Heart left ventricle (tissue), 16 donors: ENCODE measurements around the gene KCNQ1OT1. TPM values are rescaled to one million over a fixed set of nuclear protein-coding genes. Genes with fewer than 3 reads are reported as not detected.

ENCODE experiments used
- ATAC-seq, 4 donors: fragments of 200-7000 bp; cut with Tn5 transposase; one replicate each; pipeline ENCODE4 v1.9.1; 2020 to 2022; ENCODE audit warnings: moderate library complexity in 4 of 4, mild to moderate bottlenecking in 3 of 4, moderate number of reproducible peaks in 1 of 4
- DNase-seq, 5 donors: peaks; one replicate each; pipeline ENCODE4 v3.0.0-alpha.2; 2020
- H3K27ac ChIP-seq, 12 donors: fragments of 200-600 bp; sonication (generic) in 4 of 12; one replicate each; pipeline versions ENCODE4 v1.5.0 to v1.8.0; 2016 to 2022; ENCODE audit warnings: mild to moderate bottlenecking in 2 of 12
- H3K27me3 ChIP-seq, 9 donors: fragments of 200-600 bp; sonication (generic) in 2 of 9; one replicate each; pipeline versions ENCODE4 v1.5.1 to v1.8.0; 2016 to 2022; ENCODE audit warnings: mild to moderate bottlenecking in 3 of 9
- H3K36me3 ChIP-seq, 9 donors: fragments of 200-600 bp; sonication (generic) in 2 of 9; one replicate each; pipeline versions ENCODE4 v1.5.0 to v1.8.0; 2018 to 2022; ENCODE audit warnings: mild to moderate bottlenecking in 2 of 9
- H3K4me1 ChIP-seq, 12 donors: fragments of 200-600 bp; sonication (generic) in 4 of 12; one replicate each; pipeline versions ENCODE4 v1.5.0 to v1.8.0; 2016 to 2022; ENCODE audit warnings: mild to moderate bottlenecking in 3 of 12
- H3K4me3 ChIP-seq, 12 donors: fragments of 200-600 bp; sonication (generic) in 4 of 12; one replicate each; pipeline versions ENCODE4 v1.5.0 to v1.8.0; 2017 to 2022; ENCODE audit warnings: mild to moderate bottlenecking in 9 of 12, moderate library complexity in 4 of 12
- H3K9me3 ChIP-seq, 12 donors: fragments of 200-600 bp; sonication (generic) in 4 of 12; one replicate each; pipeline versions ENCODE4 v1.5.0 to v1.8.0; 2016 to 2022; ENCODE audit warnings: mild to moderate bottlenecking in 1 of 12
- POLR2A ChIP-seq, 2 donors: fragments of 450-650 bp; IDR thresholded peaks; one replicate each; pipeline ENCODE4 v1.6.1; 2017; ENCODE audit warnings: antibody characterized with exemption in 2 of 2, mild to moderate bottlenecking in 2 of 2, moderate library complexity in 2 of 2
- WGBS, 4 donors: extraction: QIAGEN DNeasy Blood & Tissue Kit in 2 of 4; methylation state at CpG; one replicate each; pipeline versions ENCODE4 v1.1.5 to v1.1.7; 2013 to 2018; 5-methylcytosine and 5-hydroxymethylcytosine counted together
- intact Hi-C, 10 donors: fragments of 100-400 bp; cut with DNase I; formaldehyde crosslinking; loops; one replicate each; pipeline versions ENCODE4 v1.11.1 to v1.14.2; 2022
- polyA plus RNA-seq, 2 donors: library from polyadenylated mRNA; stranded (reverse); fragments of 200-250 nt; gene quantifications; one replicate each; pipeline ENCODE4 v1.2.3, GENCODE V29; 2013
- total RNA-seq, 9 donors: library from RNA; depleted of rRNA in 2 of 9; stranded (reverse); fragments of >200 nt in 2 of 9; fragmentation: NEBNext Ultra II Directional in 3 of 9; extraction: Animal tissue kit (Norgen Biotek cat#: 25700) in 3 of 9; gene quantifications; one replicate each; pipeline versions ENCODE4 v1.1.0 to v1.2.4, GENCODE V29; 2016 to 2023
- TF ChIP-seq, protein P1 (sequence below), 12 donors: fragments of 200-600 bp; sonication (generic) in 4 of 12; IDR thresholded peaks; one replicate each; pipeline versions ENCODE4 v1.5.0 to v1.8.0; 2018 to 2022; ENCODE audit warnings: antibody characterized with exemption in 12 of 12, mild to moderate bottlenecking in 5 of 12
- donor health status: ischemic (EF 13 %, LVEDD 7.1; RV severe dilation, severe dysfunction).
- donor health status: healthy with polysubstance abuse.
- donor health status: DM: no; HTN: yes; CAD: no.
- donor health status: DM: no; HTN: no; CAD: no.
- donor health status: ischemic (EF 25% LVEDD 6.9; RV normal size, moderate dysfunction).
- donor health status: ischemic (EF 25% LVEDD 5.7; RV mildly dilated, moderate dysfunction).
- donor health status: healthy.
- donor health status: DM: yes; HTN: yes; CAD: no.
- donor health status: ischemic (EF 35%, LVEDD 5.7; RV mildly dilated, moderate dysfunction).
- donor health status: nonischemic (EF 11% LVEDD 7.7; RV severe dilation, severe dysfunction).
- donor health status: DM: yes; HTN: yes; CAD: no.
- donor health status: PGD.
- donor health status: ischemic (EF 29% LVEDD 5.4; RV normal size, mild dysfunction).
- donor health status: nonischemic (EF 23%, LVEDD 6.1; RV moderate dilation, normal function).

KCNQ1OT1 gene
- total and polyA plus RNA-seq, 11 donors = 0.14 to 0.93 (median 0.40) TPM

DNA sequence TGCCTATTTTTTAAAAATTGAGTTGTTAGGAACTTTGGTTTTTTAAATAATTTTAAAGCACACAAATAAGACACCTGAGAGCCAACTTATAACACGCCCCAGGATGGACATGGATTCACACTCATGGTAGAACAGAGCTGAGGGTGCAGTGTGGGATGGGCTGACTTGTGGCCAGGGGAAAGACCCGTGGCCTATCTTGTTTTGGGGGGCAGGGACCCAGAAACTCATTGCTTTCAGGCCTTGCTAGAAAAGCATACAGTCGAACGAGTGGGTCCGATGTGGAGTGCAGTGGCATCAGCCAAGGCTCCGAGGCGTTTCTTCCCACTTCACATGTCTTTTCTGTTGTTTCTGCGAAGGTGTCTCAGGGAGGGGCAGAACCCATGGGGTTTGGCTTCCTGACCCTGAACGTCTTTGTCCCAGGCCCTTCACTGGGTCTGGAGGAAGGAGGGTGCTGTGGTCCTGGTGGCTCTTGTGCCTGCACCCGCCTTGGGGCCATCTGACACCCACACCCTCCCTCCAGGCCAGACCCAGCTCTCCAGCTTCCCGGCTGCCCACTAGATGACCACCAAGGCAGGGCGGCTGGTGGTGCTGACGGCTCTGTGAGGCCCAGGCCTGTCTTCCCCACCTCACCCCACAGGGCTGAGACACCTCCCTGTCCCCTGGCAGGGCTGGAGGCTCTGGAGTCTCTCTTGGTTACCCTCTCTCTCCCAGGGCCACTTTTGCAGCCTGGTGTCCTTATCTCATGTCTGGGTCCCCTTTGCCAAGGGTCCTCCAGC is 134.2 kb downstream of the KCNQ1OT1 start:
- intact Hi-C loops = no loop called here
- TF ChIP-seq, protein P1, sequence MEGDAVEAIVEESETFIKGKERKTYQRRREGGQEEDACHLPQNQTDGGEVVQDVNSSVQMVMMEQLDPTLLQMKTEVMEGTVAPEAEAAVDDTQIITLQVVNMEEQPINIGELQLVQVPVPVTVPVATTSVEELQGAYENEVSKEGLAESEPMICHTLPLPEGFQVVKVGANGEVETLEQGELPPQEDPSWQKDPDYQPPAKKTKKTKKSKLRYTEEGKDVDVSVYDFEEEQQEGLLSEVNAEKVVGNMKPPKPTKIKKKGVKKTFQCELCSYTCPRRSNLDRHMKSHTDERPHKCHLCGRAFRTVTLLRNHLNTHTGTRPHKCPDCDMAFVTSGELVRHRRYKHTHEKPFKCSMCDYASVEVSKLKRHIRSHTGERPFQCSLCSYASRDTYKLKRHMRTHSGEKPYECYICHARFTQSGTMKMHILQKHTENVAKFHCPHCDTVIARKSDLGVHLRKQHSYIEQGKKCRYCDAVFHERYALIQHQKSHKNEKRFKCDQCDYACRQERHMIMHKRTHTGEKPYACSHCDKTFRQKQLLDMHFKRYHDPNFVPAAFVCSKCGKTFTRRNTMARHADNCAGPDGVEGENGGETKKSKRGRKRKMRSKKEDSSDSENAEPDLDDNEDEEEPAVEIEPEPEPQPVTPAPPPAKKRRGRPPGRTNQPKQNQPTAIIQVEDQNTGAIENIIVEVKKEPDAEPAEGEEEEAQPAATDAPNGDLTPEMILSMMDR (IDR thresholded peaks at IDR 0.05) = no peak
- TF ChIP-seq POLR2A (IDR thresholded peaks at IDR 0.05) = no peak
- Histone ChIP-seq H3K27ac (no peak overlapping the region), H3K4me3 (no peak overlapping the region), H3K9me3 (no peaks in the 10 kb centered on the region), H3K36me3 (no peaks in the 10 kb centered on the region), H3K4me1 (peaks cover 0 to 22% (median 0%) of the 10 kb centered on the region in 12 donors), H3K27me3 (no peaks in the 10 kb centered on the region)
- 87 to 89% (median 88%) methylated on average over 13 of the region's 13 CpGs for WGBS, 4 donors
- ATAC-seq (peak in 1 of 4 donors; percentile 7), DNase-seq (peak in 2 of 5 donors; percentile 9 to 56)

DNA sequence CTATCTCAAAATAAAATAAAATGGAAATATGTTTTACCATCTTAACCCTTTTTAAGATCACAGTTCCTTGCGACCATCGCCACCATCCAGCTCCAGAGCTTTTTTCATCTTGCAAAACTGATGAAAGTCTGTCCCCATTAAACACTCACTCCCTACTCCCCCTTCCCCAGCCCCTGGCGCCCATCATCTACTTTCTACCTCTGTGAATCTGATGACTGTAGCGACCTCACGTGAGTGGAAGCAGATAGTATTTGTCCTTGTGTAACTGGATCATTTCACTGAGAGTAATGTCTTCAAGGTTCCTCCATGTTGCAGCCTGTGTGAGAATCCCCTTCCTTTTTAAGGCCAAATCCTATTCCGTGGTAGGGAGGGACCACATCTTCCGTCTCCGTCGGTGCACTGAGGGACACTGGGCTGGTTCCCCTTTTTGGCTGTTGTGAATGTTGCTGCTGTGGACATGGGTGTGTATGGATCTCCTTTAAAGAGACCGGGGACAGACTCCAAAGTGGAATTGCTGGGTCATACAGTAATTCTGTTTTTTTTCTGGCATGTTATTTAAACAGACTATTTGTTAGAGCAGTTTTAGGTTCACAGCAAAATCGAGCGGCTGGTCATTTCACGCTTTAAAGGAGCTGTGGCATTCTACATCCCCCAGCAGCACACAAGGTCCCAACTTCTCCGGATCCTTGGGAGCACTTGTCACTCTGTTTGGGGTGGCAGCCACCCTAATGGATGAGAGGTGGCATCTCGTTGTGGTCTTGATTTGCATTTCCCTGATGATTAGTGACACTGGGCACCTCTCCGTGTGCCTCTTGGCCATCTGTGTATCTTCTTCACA is 135.0 kb downstream of the KCNQ1OT1 start:
- DNase-seq = peak in 2 of 5 donors; percentile 10 to 24
- Histone ChIP-seq H3K27ac (no peak overlapping the region), H3K9me3 (no peaks in the 10 kb centered on the region), H3K27me3 (no peaks in the 10 kb centered on the region), H3K36me3 (no peaks in the 10 kb centered on the region), H3K4me1 (peaks cover 0 to 23% (median 0%) of the 10 kb centered on the region in 12 donors), H3K4me3 (no peak overlapping the region)
- TF ChIP-seq POLR2A (IDR thresholded peaks at IDR 0.05) = no peak
- TF ChIP-seq, protein P1 (IDR thresholded peaks at IDR 0.05) = no peak
- 86 to 91% (median 89%) methylated on average over 16 of the region's 16 CpGs for WGBS, 4 donors
- ATAC-seq = no peak
- intact Hi-C loops = no loop called here

DNA sequence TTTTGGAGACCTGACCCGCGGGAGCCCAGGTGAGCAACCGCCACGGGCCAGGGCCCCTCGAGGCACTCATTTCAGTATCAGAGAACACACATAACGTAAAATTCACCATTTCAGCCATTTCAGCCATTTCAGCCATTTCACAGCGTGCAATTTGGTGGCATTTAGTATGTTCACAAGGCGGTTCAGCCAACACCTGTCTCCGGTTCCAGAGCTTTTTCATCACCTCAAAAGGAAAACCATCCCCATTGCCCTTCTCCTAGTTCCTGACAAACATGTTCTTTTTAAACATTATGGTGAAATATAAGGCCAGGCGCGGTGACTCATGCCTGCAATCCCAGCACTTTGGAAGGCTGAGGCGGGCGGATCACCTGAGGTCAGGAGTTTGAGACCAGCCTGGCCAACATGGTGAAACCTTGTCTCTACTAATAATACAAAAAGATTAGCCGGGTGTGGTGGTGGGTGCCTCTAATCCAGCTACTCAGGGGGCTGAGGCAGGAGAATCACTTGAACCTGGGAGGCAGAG is 135.7 kb downstream of the KCNQ1OT1 start:
- TF ChIP-seq POLR2A (IDR thresholded peaks at IDR 0.05) = no peak
- TF ChIP-seq, protein P1 (IDR thresholded peaks at IDR 0.05) = no peak
- ATAC-seq (no peak), DNase-seq (no peak)
- Histone ChIP-seq H3K4me1 (peaks cover 0 to 28% (median 0%) of the 10 kb centered on the region in 12 donors), H3K9me3 (no peaks in the 10 kb centered on the region), H3K4me3 (no peak overlapping the region), H3K36me3 (no peaks in the 10 kb centered on the region), H3K27ac (no peak overlapping the region), H3K27me3 (no peaks in the 10 kb centered on the region)
- 93 to 98% (median 97%) methylated on average over 12 to 14 of the region's 14 CpGs for WGBS, 4 donors
- intact Hi-C loops = no loop called here
